22Rv1 (cell line): Measurements from ENCODE around the gene SNCAIP.
"Not testable (repeated sequence)": the region's sequence is repeated elsewhere in the genome, so short reads cannot be mapped to it uniquely, and the experiment has no call there.

ENCODE experiments used
- ZFX ChIP-seq: fragments of 450-650 bp; IDR thresholded peaks from 2 replicates; pipeline ENCODE4 v1.6.1; 2017; ENCODE audit warnings: antibody characterized with exemption, borderline replicate concordance
- TF ChIP-seq, protein P1 (sequence below): fragments of 450-650 bp; IDR thresholded peaks from 2 replicates; pipeline ENCODE4 v1.5.1; 2017; ENCODE audit warnings: mild to moderate bottlenecking

DNA sequence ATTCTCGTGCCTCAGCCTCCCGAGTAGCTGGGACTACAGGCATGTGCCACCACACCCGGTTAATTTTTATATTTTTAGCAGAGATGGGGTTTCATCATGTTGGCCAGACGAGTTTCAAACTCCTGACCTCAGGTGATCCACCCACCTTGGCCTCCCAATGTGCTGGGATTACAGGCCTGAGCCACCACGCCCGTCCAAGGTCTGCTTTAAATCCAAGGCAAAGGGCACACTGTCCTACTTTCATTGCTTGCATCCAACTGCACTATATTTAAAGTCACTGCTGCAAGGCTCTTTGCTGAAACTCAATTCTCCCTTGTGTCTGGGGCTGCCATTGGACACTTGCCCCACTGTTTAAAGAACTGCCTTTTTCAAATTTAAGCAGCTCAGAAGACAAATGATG, 174.6 kb downstream of the SNCAIP start:
- TF ChIP-seq, protein P1, sequence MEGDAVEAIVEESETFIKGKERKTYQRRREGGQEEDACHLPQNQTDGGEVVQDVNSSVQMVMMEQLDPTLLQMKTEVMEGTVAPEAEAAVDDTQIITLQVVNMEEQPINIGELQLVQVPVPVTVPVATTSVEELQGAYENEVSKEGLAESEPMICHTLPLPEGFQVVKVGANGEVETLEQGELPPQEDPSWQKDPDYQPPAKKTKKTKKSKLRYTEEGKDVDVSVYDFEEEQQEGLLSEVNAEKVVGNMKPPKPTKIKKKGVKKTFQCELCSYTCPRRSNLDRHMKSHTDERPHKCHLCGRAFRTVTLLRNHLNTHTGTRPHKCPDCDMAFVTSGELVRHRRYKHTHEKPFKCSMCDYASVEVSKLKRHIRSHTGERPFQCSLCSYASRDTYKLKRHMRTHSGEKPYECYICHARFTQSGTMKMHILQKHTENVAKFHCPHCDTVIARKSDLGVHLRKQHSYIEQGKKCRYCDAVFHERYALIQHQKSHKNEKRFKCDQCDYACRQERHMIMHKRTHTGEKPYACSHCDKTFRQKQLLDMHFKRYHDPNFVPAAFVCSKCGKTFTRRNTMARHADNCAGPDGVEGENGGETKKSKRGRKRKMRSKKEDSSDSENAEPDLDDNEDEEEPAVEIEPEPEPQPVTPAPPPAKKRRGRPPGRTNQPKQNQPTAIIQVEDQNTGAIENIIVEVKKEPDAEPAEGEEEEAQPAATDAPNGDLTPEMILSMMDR = not testable (repeated sequence)
- TF ChIP-seq ZFX = not testable (repeated sequence)
